Body of pancreas (tissue), 4 donors: ENCODE data around the gene CYTH1.

Source experiments
- CTCF ChIP-seq, 7 experiments: fragments of 450-650 bp in 4 of 7; fragments of 200-600 bp in 3 of 7; sonication (generic) in 3 of 7; IDR thresholded peaks; one replicate each; pipeline ENCODE4 v1.5.1; 2016 to 2019; ENCODE audit warnings: antibody characterized with exemption in 7 of 7
- POLR2A ChIP-seq, 3 donors: fragments of 450-650 bp; IDR thresholded peaks; one replicate each; pipeline ENCODE4 v1.6.1; 2016; ENCODE audit warnings: antibody characterized with exemption in 3 of 3, mild to moderate bottlenecking in 2 of 3

GRCh38 chr17:78637146-78637545, 144.9 kb downstream of the CYTH1 start:
- TF ChIP-seq CTCF (IDR thresholded peaks at IDR 0.05) (no peak), POLR2A (IDR thresholded peaks at IDR 0.05) (no peak)
